ENCODE results near the gene MCC. TPM values are rescaled to one million over a fixed set of nuclear protein-coding genes. Genes with fewer than 3 reads are reported as not detected.
A peak's percentile ranks its signal among the peaks of the same experiment; 100 is the strongest.

The MCC gene
- total RNA-seq, 4 donors from 2014 or later = 6.8 to 11.9 (median 9.0) TPM

GRCh38 chr5:112986224-112986623, 502.0 kb downstream of the MCC start:
- Histone ChIP-seq H3K4me1 (peaks cover 18 to 41% of the 10 kb centered on the region in 2 donors), H3K4me3 (no peak overlapping the region), H3K27ac (peak overlapping the region in 1 of 4 donors; percentile 22), H3K9me3 (no peaks in the 10 kb centered on the region), H3K36me3 (no peaks in the 10 kb centered on the region), H3K27me3 (no peaks in the 10 kb centered on the region)
- TF ChIP-seq CTCF (IDR thresholded peaks at IDR 0.05 in 4 of 5, conservative IDR thresholded peaks at IDR 0.05 in 1 of 5) (no peak), POLR2A (IDR thresholded peaks at IDR 0.05) (no peak)
- in situ Hi-C loops (cut with MboI; ENCODE audit: low sequenced_read_pairs in 4 of 4) (loop anchor here in 3 of 4 donors (25.0 kb wide), 3 partner anchors 526 to 601 kb away; partner anchors contain the start of gene YTHDC2 (in 2 of the 3)), intact Hi-C loops (cut with DNase I; ENCODE audit: low total_unique reads) (no loop called here)
- peak; percentile 74 to 86 for ATAC-seq
- DNase-seq = no peak

GRCh38 chr5:112983363-112983762, 504.9 kb downstream of the MCC start:
- DNase-seq (no peak), ATAC-seq (peak in 1 of 2 donors; percentile 39)
- intact Hi-C loops (cut with DNase I; ENCODE audit: low total_unique reads) (no loop called here), in situ Hi-C loops (cut with MboI; ENCODE audit: low sequenced_read_pairs in 4 of 4) (loop anchor here in 3 of 4 donors (25.0 kb wide), 3 partner anchors 529 to 604 kb away; partner anchors contain the start of gene YTHDC2 (in 2 of the 3))
- TF ChIP-seq POLR2A (IDR thresholded peaks at IDR 0.05) = no peak
- no peak for TF ChIP-seq CTCF (IDR thresholded peaks at IDR 0.05 in 4 of 5, conservative IDR thresholded peaks at IDR 0.05 in 1 of 5)
- H3K9me3 ChIP-seq = no peaks in the 10 kb centered on the region
- no peaks in the 10 kb centered on the region for H3K27me3 ChIP-seq
- no peak overlapping the region for H3K4me3 ChIP-seq
- peak overlapping the region in 3 of 4 donors; percentile 15 to 43 (median 29) for H3K27ac ChIP-seq
- H3K36me3 ChIP-seq = no peaks in the 10 kb centered on the region
- peaks cover 40 to 57% of the 10 kb centered on the region in 2 donors for H3K4me1 ChIP-seq

GRCh38 chr5:112979723-112980122, 508.5 kb downstream of the MCC start:
- Histone ChIP-seq H3K4me3 (peak overlapping the region in 2 of 4 donors; percentile 8 to 18), H3K27me3 (no peaks in the 10 kb centered on the region), H3K9me3 (no peaks in the 10 kb centered on the region), H3K36me3 (no peaks in the 10 kb centered on the region), H3K27ac (peak overlapping the region in 1 of 4 donors; percentile 30), H3K4me1 (peaks cover 45 to 55% of the 10 kb centered on the region in 2 donors)
- DNase-seq (no peak), ATAC-seq (no peak)
- in situ Hi-C loops (cut with MboI; ENCODE audit: low sequenced_read_pairs in 4 of 4) (loop anchor here in 3 of 4 donors (25.0 kb wide), 3 partner anchors 533 to 608 kb away; partner anchors contain the start of gene YTHDC2 (in 2 of the 3)), intact Hi-C loops (cut with DNase I; ENCODE audit: low total_unique reads) (loop anchor here (5.0 kb wide), 1 partner anchor 543 kb away; no protein-coding TSS in a partner anchor)
- TF ChIP-seq POLR2A (IDR thresholded peaks at IDR 0.05) (no peak), CTCF (IDR thresholded peaks at IDR 0.05 in 4 of 5, conservative IDR thresholded peaks at IDR 0.05 in 1 of 5) (no peak)

- no peaks in the 10 kb centered on the region for H3K27me3 ChIP-seq
- no peaks in the 10 kb centered on the region for H3K9me3 ChIP-seq
- in situ Hi-C loops (cut with MboI; ENCODE audit: low sequenced_read_pairs in 4 of 4) = loop anchor here in 3 of 4 donors (25.0 kb wide), 3 partner anchors 533 to 608 kb away; partner anchors contain the start of gene YTHDC2 (in 2 of the 3)
- H3K4me1 ChIP-seq = peaks cover 44 to 47% of the 10 kb centered on the region in 2 donors
- H3K36me3 ChIP-seq = no peaks in the 10 kb centered on the region
- peak overlapping the region in 2 of 4 donors; percentile 90 to 91 for H3K27ac ChIP-seq
- no peak for ATAC-seq
- no peak for DNase-seq
- H3K4me3 ChIP-seq = peak overlapping the region in 2 of 4 donors; percentile 8 to 94
- TF ChIP-seq CTCF (IDR thresholded peaks at IDR 0.05 in 4 of 5, conservative IDR thresholded peaks at IDR 0.05 in 1 of 5) (no peak), POLR2A (IDR thresholded peaks at IDR 0.05) (no peak)
- intact Hi-C loops (cut with DNase I; ENCODE audit: low total_unique reads) = loop anchor here (5.0 kb wide), 1 partner anchor 543 kb away; no protein-coding TSS in a partner anchor
Observed at GRCh38 chr5:112978836-112979235, 509.4 kb downstream of the MCC start.
